GM18858 (cell line): ENCODE results near the gene SUCLG1.
"Not testable (repeated sequence)": the region's sequence is repeated elsewhere in the genome, so short reads cannot be mapped to it uniquely, and the experiment has no call there.

ENCODE experiments used
- ATAC-seq: cut with Tn5 transposase; IDR thresholded peaks from one replicate; pipeline ENCODE4 v1.9.1; 2021; ENCODE audit not compliant: unreplicated experiment

SUCLG1 gene

DNA sequence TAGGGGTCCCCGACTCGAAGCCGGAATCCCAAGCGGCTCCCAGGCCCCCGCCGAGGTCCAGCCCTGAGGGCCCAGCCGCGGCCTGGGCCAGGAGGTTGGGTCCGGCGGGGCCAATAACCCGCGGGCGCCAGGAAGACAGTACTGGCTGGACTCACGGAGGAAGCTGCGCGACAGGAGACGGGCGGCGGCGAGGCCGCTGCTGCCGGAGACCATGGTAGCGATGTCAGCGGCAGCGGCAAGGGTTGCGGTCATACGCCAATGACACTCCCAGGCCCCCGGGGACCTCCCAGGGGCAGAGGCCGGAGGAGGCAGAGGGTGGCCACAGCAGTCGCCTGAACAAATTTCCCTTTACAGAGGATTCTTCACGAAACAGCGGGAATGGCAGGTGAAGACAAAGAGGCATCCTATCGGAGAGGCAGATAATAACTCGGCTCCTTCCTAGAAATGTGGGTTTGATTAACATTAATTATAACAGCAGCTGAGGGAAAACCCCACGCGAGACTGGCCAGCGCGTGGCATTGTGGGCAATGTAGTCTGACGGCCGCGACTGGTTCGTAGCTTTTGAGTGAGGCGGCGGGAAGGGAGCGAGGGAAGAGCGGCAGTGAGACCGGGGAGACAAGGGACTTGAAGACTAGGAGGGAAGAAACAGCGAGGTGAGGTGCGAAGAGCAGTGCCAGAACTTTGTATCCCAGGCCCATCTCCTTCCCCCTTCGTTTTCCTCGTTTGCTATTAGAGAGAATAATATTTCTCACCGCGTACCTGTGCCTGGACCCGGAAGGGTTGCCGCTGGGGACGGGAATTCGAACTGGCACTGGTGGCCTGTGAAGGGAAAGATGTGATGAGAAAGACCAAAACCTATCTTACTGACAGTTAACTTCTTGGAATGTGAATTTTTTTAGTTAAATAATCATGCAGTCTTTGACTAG is at the start of gene SUCLG1:
SUCLG1 (minus strand) TSS at position 263 of the 926 bp plus-strand sequence; CDS start at position 252, 11 bp downstream.
- ATAC-seq = peak; percentile 91

- ATAC-seq = no peak
These were observed 39.2 kb upstream of the SUCLG1 start for GRCh38 chr2:84498150-84498799.

DNA sequence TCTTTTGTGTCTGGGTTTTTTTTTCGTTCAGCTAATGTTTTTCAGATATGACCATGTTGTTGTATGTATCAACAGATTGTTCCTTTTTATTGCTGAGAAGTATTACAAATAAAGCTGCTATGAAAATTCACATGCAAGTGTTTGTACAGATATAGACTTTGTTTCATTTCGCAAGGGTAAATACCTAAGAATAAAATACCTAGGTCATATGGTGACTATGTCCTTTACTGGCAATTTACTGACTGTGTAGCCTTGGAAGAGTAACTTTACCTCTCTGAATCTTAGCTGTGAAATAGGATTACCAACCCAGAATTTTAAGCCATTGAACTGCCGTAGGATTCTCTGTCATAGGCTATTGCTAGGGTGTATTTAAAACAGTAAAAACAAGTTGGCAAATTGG is 38.2 kb upstream of the SUCLG1 start:
- no peak for ATAC-seq

GRCh38 chr2:84496386-84496785 is 37.3 kb upstream of the SUCLG1 start:
- ATAC-seq = no peak

- ATAC-seq = peak; percentile 68
These were observed 36.6 kb upstream of the SUCLG1 start for GRCh38 chr2:84495539-84496146.

DNA sequence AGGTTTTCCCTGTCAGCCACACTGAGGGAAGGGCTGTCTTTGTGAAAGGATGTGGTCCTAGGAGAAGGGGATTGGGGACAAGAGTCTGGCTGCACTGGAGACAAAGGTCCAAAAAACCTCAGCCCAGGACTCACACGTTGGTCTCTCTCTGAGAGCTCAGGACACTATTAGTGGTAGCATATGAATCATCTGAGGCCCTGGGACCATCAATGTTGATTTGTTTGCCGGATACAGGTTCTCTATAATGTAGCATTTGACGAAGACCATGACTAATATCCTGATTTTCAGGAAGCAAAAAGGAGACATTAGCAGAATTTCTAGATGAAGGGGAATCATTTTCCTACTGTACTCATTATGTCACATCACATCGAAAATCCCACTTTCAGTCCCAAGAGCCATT is 35.0 kb upstream of the SUCLG1 start:
- ATAC-seq = no peak

DNA sequence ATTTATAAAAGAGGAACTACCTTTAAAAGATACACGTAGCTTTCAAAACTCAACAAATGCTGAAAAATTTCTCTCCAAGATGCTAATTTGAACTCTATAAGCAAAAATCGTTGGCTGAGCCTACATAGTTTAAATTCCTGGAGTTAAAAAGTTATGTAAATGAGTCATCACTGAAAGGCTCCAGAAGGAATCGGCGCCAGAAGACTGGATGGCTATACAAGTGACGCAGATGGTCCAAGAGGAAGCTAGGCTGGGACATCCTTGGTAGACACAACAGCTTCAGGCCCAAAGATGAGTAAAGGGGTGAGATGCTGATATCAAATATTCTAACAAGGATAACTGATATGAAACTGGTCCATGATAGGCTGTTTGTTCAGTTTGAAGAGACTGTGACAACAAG is 34.4 kb upstream of the SUCLG1 start:
- no peak for ATAC-seq

GRCh38 chr2:84492571-84492970 is 33.5 kb upstream of the SUCLG1 start:
- no peak for ATAC-seq

DNA sequence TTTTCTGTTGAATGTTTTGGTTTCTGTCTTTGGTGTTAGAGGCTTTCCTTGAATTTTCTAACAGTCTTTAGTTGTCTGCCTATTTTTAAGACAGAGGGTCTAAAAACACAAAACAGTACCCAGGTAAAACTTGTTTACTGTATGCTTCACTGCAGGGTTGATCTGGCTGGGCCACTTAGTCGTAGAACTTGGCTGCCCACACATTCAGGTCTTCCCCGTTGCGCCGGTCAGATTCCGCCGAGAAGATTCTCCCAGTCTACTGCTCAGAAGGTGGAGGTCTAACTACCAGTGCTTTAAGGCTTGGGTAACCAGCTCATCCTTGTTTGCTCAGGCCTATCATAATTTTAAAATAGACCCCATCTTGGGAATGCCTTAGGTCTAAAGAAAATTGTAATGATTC is 32.7 kb upstream of the SUCLG1 start:
- no peak for ATAC-seq

DNA sequence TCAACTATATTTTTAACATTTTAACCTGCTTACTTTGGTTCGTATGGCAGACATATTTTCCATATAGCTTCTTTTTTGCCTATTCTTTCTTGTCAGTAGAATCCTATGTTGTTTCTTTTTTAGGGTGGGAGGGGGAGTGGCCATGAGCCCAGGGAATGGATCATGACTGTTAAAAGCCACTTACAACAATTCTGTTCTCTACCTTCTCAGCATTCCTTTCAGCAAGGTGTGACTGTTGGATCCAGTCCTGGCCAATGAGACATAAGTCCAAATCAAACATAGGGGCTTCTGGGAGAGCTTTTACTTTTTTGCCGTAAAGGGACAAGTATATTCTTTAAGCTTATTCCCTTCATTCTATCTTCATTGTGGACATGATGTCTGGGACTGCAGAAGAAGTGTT is 32.2 kb upstream of the SUCLG1 start:
- no peak for ATAC-seq

DNA sequence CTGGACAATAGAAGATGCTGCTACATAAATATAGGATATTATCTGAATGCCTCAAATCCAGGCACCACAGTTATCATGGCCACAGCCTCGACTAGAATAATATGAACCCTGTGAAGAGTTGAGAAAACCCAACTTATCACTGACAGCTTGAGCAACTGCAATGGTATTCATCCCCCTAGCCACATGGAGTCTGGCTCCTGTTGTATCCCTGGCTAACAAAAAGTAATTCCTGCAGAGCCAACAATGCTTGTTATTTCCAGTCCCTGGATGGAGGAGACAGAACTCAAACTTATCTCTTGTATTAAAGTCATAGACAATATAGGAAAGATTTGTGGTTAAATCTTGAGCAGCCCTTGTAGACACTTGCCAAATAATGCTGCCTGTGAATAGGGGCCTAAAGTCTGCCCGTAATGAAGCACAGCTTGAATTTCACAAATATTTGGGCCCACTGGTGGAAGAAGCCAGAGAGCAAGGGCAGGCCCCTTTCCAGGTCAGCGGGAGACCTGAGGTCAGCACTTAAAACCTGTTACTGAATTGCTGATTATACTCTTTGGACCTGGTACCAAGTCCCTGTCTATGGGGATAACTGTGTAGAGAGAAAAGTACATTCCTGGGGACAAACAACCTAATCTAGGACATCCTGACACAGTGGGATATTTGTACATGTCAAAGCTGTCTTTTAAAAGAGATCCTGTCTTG is 28.4 kb upstream of the SUCLG1 start:
- no peak for ATAC-seq

DNA sequence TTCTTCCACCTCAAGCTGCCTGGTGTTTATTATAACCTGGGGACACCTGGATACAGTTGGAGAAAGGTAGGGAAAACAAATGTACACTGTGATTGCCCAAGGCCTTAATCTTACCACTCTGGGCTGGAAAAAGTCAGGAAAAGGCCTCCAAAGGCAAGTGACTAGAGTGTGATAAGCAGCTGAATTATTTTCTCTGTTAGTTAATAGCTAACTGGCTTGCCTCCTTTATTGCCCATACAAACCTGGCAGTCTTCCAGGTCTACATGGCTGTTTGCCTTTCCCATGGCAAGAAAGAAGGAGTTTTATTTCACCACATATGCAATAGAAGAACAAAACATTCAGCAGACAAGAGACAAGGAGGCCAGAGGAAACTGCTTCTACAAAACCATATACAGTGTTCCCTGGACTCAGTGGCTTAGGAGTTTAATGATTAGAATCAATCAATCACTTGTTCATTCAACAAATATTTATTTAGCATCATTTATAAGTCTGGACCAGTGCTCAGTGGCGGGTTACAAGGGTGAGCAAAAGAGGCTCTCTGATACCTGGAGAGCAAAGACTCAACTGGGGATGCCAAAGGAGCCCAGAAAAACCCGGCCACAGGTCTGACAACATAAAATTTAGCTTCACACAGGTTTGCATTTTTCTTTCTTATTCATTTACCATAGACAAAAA is 27.5 kb upstream of the SUCLG1 start:
- no peak for ATAC-seq

- ATAC-seq = no peak
These were observed 24.2 kb upstream of the SUCLG1 start for GRCh38 chr2:84483320-84483719.

DNA sequence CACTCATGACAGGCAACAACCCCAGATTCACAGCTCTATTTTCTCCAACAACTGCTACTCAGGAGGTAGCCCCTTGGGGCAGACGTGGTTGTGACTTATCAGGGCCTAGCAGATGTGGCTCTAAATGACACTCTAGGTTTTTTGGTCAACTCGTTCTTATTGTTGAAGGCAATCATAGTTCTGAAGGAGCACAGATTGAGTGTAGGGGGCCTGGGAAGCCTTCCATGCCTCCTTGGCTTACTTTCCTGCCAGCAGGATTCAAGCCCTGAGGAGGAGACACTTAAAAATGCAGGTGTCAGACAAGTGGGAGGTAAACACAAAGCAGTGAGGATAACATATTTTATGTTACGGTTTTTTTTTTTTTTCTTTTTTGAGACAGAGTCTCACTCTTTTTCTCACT is 23.5 kb upstream of the SUCLG1 start:
- no peak for ATAC-seq

DNA sequence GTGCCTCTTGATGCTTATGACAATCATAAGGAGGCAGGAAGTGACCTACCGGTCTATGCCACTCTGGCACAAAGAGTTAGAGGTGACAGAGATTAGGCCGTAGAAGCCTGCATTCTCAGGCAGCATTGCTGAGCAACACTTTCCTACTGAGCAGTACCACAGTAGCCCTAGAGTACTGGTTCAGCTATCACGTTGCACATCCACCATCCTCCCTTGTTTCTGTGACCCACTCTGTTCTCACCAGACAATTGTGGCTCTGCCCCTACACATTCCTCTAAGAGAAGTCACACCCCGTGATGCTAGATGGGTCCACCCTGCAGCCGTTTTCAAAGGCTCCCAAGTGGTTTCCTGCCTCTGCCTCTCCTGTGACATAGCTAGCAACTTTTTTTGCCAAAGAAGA is 22.6 kb upstream of the SUCLG1 start:
- no peak for ATAC-seq

GRCh38 chr2:84478867-84479266 is 19.8 kb upstream of the SUCLG1 start:
- no peak for ATAC-seq

GRCh38 chr2:84477886-84478285 is 18.8 kb upstream of the SUCLG1 start:
- no peak for ATAC-seq

DNA sequence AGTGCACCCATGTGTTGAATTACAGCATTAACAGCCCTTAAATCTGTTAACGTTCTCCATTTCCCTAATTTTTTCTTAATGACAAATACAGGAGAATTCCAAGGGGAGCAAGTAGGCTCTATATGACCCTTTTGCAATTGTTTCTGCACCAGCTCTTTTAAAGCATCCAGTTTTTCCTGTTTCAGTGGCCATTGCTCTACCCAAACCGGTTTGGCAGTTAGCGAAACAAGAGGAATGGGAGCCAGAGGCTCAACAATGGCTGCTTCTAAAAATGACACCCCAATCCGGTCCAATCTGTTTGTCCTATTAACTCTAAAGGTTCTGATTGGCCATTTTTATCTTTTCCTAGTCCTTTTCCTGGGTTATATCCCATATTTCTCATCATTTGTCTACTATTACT is 15.1 kb upstream of the SUCLG1 start:
- ATAC-seq = no peak

GRCh38 chr2:84472856-84473565 is 13.9 kb upstream of the SUCLG1 start:
- ATAC-seq = no peak

GRCh38 chr2:84472423-84472822 is 13.3 kb upstream of the SUCLG1 start:
- not testable (repeated sequence) for ATAC-seq
